Left hindlimb (tissue), 1 donor: ENCODE measurements around the gene SLC18A3.

Source experiments
- DNase-seq: peaks from one replicate; pipeline ENCODE4 v3.0.0-alpha.2; 2018

Gene SLC18A3

GRCh38 chr10:49653273-49653929 lies 43.3 kb downstream of the SLC18A3 start:
- DNase-seq, result no peak

- DNase-seq, result no peak
Measured at GRCh38 chr10:49654036-49654693, 44.1 kb downstream of the SLC18A3 start.

- DNase-seq, result peak; percentile 55
Measured at GRCh38 chr10:49655099-49655498, 45.0 kb downstream of the SLC18A3 start.

- no peak for DNase-seq
Measured at GRCh38 chr10:49656845-49657493, 46.9 kb downstream of the SLC18A3 start.

GRCh38 chr10:49657606-49658005 lies 47.5 kb downstream of the SLC18A3 start:
- no peak for DNase-seq

- DNase-seq, result no peak
Measured at GRCh38 chr10:49661140-49661856, 51.2 kb downstream of the SLC18A3 start.
